ENCODE results near the gene CBLC.
"Not testable (repeated sequence)": the region's sequence is repeated elsewhere in the genome, so short reads cannot be mapped to it uniquely, and the experiment has no call there.

CBLC gene

GRCh38 chr19:44762038-44762437, 15.7 kb upstream of the CBLC start:
- FAIRE-seq (no peak), DNase-seq (ENCODE audit: insufficient read length, low spot score) (no peak)

- DNase-seq (ENCODE audit: insufficient read length, low spot score) (no peak), FAIRE-seq (peak; percentile 48)
Measured at GRCh38 chr19:44765033-44765948, 12.4 kb upstream of the CBLC start.

GRCh38 chr19:44765949-44766335, 11.7 kb upstream of the CBLC start:
- FAIRE-seq (no peak), DNase-seq (ENCODE audit: insufficient read length, low spot score) (no peak)

- no peak for FAIRE-seq
- no peak for DNase-seq (ENCODE audit: insufficient read length, low spot score)
Measured at GRCh38 chr19:44767295-44768180, 10.2 kb upstream of the CBLC start.

- FAIRE-seq (peak; percentile 90), DNase-seq (ENCODE audit: insufficient read length, low spot score) (peak; percentile 95)
Measured at GRCh38 chr19:44770550-44771257, 7.0 kb upstream of the CBLC start.

- not testable (repeated sequence) for FAIRE-seq; DNase-seq (ENCODE audit: insufficient read length, low spot score)
Measured at GRCh38 chr19:44772144-44772543, 5.5 kb upstream of the CBLC start.

- DNase-seq (ENCODE audit: insufficient read length, low spot score) (no peak), FAIRE-seq (no peak)
Measured at GRCh38 chr19:44772959-44773358, 4.7 kb upstream of the CBLC start.

GRCh38 chr19:44775676-44776240, 1.9 kb upstream of the CBLC start:
- FAIRE-seq (no peak), DNase-seq (ENCODE audit: insufficient read length, low spot score) (no peak)

- no peak for DNase-seq (ENCODE audit: insufficient read length, low spot score)
- no peak for FAIRE-seq
Measured at GRCh38 chr19:44776402-44777096, 1.1 kb upstream of the CBLC start.

- FAIRE-seq (no peak), DNase-seq (ENCODE audit: insufficient read length, low spot score) (no peak)
Measured at GRCh38 chr19:44779150-44779549, 1.5 kb downstream of the CBLC start.

GRCh38 chr19:44781694-44782093, 4.0 kb downstream of the CBLC start:
- FAIRE-seq; DNase-seq (ENCODE audit: insufficient read length, low spot score): not testable (repeated sequence)

- DNase-seq (ENCODE audit: insufficient read length, low spot score) (no peak), FAIRE-seq (no peak)
Measured at GRCh38 chr19:44782729-44783128, 5.0 kb downstream of the CBLC start.

- DNase-seq (ENCODE audit: insufficient read length, low spot score) (no peak), FAIRE-seq (no peak)
Measured at GRCh38 chr19:44783545-44783944, 5.9 kb downstream of the CBLC start.

GRCh38 chr19:44785271-44785670, 7.6 kb downstream of the CBLC start:
- DNase-seq (ENCODE audit: insufficient read length, low spot score) (no peak), FAIRE-seq (no peak)

- FAIRE-seq (no peak), DNase-seq (ENCODE audit: insufficient read length, low spot score) (no peak)
Measured at GRCh38 chr19:44785993-44786392, 8.3 kb downstream of the CBLC start.

- FAIRE-seq (no peak), DNase-seq (ENCODE audit: insufficient read length, low spot score) (no peak)
Measured at GRCh38 chr19:44788971-44789370, 11.3 kb downstream of the CBLC start.

- DNase-seq (ENCODE audit: insufficient read length, low spot score) (no peak), FAIRE-seq (no peak)
Measured at GRCh38 chr19:44789943-44790483, 12.3 kb downstream of the CBLC start.

- no peak for DNase-seq (ENCODE audit: insufficient read length, low spot score)
- FAIRE-seq = no peak
Measured at GRCh38 chr19:44792281-44792680, 14.6 kb downstream of the CBLC start.

- no peak for DNase-seq (ENCODE audit: insufficient read length, low spot score)
- no peak for FAIRE-seq
Measured at GRCh38 chr19:44794610-44795009, 16.9 kb downstream of the CBLC start.

All from HTR-8/SVneo (cell line).